ENCODE results near the gene FNBP1L.

DNA sequence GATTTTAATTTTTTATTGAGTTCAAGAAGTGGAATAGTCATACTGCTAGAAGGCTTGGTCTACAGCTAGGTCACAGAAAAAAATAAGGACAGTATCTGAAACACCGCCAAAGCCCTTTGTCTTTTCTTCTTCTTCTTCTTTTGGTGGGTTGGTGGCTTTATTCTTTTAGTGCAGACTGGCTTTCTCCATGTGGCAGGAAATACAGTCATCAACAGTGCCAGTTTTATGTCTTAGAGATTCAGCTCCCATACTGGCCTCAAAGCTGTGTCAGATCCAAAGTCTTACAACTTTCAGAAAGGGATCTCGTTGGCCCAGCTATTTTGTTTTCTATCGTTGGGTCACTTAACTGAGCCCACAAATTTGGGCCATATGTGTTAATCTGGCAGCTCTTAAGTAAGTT lies 58.2 kb downstream of the FNBP1L start:
- TF ChIP-seq, protein P1, sequence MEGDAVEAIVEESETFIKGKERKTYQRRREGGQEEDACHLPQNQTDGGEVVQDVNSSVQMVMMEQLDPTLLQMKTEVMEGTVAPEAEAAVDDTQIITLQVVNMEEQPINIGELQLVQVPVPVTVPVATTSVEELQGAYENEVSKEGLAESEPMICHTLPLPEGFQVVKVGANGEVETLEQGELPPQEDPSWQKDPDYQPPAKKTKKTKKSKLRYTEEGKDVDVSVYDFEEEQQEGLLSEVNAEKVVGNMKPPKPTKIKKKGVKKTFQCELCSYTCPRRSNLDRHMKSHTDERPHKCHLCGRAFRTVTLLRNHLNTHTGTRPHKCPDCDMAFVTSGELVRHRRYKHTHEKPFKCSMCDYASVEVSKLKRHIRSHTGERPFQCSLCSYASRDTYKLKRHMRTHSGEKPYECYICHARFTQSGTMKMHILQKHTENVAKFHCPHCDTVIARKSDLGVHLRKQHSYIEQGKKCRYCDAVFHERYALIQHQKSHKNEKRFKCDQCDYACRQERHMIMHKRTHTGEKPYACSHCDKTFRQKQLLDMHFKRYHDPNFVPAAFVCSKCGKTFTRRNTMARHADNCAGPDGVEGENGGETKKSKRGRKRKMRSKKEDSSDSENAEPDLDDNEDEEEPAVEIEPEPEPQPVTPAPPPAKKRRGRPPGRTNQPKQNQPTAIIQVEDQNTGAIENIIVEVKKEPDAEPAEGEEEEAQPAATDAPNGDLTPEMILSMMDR (IDR thresholded peaks at IDR 0.05; ENCODE audit: low read length): no peak
- no peak for TF ChIP-seq EZH2phosphoT487 (IDR thresholded peaks at IDR 0.05; ENCODE audit: low read length)

All from MM.1S (cell line).